ENCODE results near the gene VWA3B.

DNA sequence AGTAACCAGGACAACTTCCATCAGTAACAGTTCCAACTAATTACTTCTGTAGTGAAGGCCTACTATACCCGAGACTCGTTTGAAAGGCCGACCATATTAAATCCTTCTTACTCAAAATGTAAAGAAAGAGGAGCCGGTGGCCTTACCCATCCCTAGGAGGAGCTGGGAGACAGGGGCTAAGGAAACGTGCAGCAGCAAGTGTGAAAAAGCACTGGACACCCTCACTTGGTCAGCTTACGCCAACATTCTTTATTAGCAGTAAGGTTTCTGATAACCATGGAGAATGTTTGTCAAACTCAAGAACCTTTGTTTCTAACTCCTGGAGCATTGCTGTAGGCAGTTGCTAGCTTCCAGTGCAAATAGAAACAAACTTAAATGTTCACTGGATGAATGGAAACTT lies 26.7 kb upstream of the VWA3B start:
- TF ChIP-seq, protein P1, sequence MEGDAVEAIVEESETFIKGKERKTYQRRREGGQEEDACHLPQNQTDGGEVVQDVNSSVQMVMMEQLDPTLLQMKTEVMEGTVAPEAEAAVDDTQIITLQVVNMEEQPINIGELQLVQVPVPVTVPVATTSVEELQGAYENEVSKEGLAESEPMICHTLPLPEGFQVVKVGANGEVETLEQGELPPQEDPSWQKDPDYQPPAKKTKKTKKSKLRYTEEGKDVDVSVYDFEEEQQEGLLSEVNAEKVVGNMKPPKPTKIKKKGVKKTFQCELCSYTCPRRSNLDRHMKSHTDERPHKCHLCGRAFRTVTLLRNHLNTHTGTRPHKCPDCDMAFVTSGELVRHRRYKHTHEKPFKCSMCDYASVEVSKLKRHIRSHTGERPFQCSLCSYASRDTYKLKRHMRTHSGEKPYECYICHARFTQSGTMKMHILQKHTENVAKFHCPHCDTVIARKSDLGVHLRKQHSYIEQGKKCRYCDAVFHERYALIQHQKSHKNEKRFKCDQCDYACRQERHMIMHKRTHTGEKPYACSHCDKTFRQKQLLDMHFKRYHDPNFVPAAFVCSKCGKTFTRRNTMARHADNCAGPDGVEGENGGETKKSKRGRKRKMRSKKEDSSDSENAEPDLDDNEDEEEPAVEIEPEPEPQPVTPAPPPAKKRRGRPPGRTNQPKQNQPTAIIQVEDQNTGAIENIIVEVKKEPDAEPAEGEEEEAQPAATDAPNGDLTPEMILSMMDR (IDR thresholded peaks at IDR 0.05): no peak
- no peak for TF ChIP-seq ZFX (IDR thresholded peaks at IDR 0.05; ENCODE audit: borderline replicate concordance)
